Neural cell (in vitro differentiated cells): ENCODE data around the gene MEF2A. TPM values are rescaled to one million over a fixed set of nuclear protein-coding genes. Genes with fewer than 3 reads are reported as not detected.

Source experiments
- H2AFZ ChIP-seq: fragments of 200-600, 300-800 bp; sonication (generic), shearing (Covaris generic); 2 replicates; pipeline ENCODE4 v1.6.0; 2014; ENCODE audit warnings: low read depth, mild to moderate bottlenecking, antibody characterized with exemption, low read length, moderate library complexity
- H3F3A ChIP-seq: fragments of 200-600 bp; shearing (Covaris generic); 2 replicates; pipeline ENCODE4 v1.6.1; 2016; ENCODE audit warnings: mild to moderate bottlenecking, moderate library complexity, mixed read lengths, antibody characterized with exemption, low read length; ENCODE audit not compliant: insufficient read depth, poor library complexity, severe bottlenecking
- H3K27ac ChIP-seq: fragments of 200-600, 300-800 bp; sonication (generic), shearing (Covaris generic); 2 replicates; pipeline ENCODE4 v1.5.1; 2014; ENCODE audit warnings: mild to moderate bottlenecking, low read length, moderate library complexity
- H3K27me3 ChIP-seq: fragments of 300-800, 200-600 bp; sonication (generic), shearing (Covaris generic); 2 replicates; pipeline ENCODE4 v1.6.0; 2014; ENCODE audit warnings: mild to moderate bottlenecking, low read depth, low read length, moderate library complexity; ENCODE audit not compliant: insufficient read depth
- H3K36me3 ChIP-seq: fragments of 300-800, 200-600 bp; sonication (generic), shearing (Covaris generic); 2 replicates; pipeline ENCODE4 v1.5.1; 2014; ENCODE audit warnings: mild to moderate bottlenecking, antibody characterized with exemption, low read length, moderate library complexity; ENCODE audit not compliant: insufficient read depth
- H3K4me2 ChIP-seq: fragments of 300-800, 200-600 bp; sonication (generic), shearing (Covaris generic); 2 replicates; pipeline ENCODE4 v1.6.0; 2014; ENCODE audit warnings: mild to moderate bottlenecking, low read length
- H3K4me3 ChIP-seq: fragments of 300-800, 200-600 bp; sonication (generic), shearing (Covaris generic); 2 replicates; pipeline ENCODE4 v1.5.1; 2014; ENCODE audit warnings: mild to moderate bottlenecking, low read length, moderate library complexity
- H3K79me2 ChIP-seq: fragments of 200-600 bp; shearing (Covaris generic); replicated peaks from 2 replicates; pipeline ENCODE4 v1.6.0; 2014; ENCODE audit warnings: mild to moderate bottlenecking, low read length, moderate library complexity; ENCODE audit not compliant: insufficient read depth
- H3K9ac ChIP-seq: fragments of 300-800, 200-600 bp; sonication (generic), shearing (Covaris generic); 2 replicates; pipeline ENCODE4 v1.6.1; 2016; ENCODE audit warnings: mild to moderate bottlenecking, low read length, mixed read lengths
- H3K9me2 ChIP-seq: fragments of 200-600 bp; shearing (Covaris generic); 2 replicates; pipeline ENCODE4 v1.6.1; 2016; ENCODE audit warnings: mild to moderate bottlenecking, low read length, mixed read lengths; ENCODE audit not compliant: insufficient read depth
- H3K9me3 ChIP-seq: fragments of 200-600, 300-800 bp; sonication (generic), shearing (Covaris generic); 2 replicates; pipeline ENCODE4 v1.6.1; 2016; ENCODE audit warnings: mild to moderate bottlenecking, mixed run types, low read length, moderate library complexity, mixed read lengths
- H4K20me1 ChIP-seq: fragments of 200-600 bp; shearing (Covaris generic); 2 replicates; pipeline ENCODE4 v1.6.1; 2016; ENCODE audit warnings: mild to moderate bottlenecking, mixed run types; ENCODE audit not compliant: insufficient read depth
- CTCF ChIP-seq: fragments of 450-650 bp; IDR thresholded peaks from 2 replicates; pipeline ENCODE4 v1.5.1; 2014; ENCODE audit warnings: antibody characterized with exemption, mild to moderate bottlenecking, moderate library complexity; ENCODE audit not compliant: poor library complexity, severe bottlenecking
- EP300 ChIP-seq: fragments of 450-650 bp; conservative IDR thresholded peaks from 2 replicates; pipeline ENCODE4 v1.6.1; 2014; ENCODE audit warnings: antibody characterized with exemption, mild to moderate bottlenecking, moderate library complexity; ENCODE audit not compliant: poor library complexity, severe bottlenecking
- EZH2 ChIP-seq: fragments of 200-600, 300-800 bp; shearing (Covaris generic), sonication (generic); IDR thresholded peaks from 2 replicates; pipeline ENCODE4 v1.6.1; 2014; ENCODE audit warnings: antibody characterized with exemption, low read length, borderline replicate concordance, mild to moderate bottlenecking; ENCODE audit not compliant: insufficient read depth, poor library complexity, severe bottlenecking
- MXI1 ChIP-seq: fragments of 450-650 bp; conservative IDR thresholded peaks from 2 replicates; pipeline ENCODE4 v1.6.1; 2014; ENCODE audit warnings: antibody characterized with exemption, mild to moderate bottlenecking; ENCODE audit not compliant: poor library complexity, severe bottlenecking
- POLR2AphosphoS5 ChIP-seq: IDR thresholded peaks from 2 replicates; pipeline ENCODE4 v1.6.1; 2012
- RAD21 ChIP-seq: fragments of 450-650 bp; conservative IDR thresholded peaks from 2 replicates; pipeline ENCODE4 v1.6.1; 2014; ENCODE audit warnings: antibody characterized with exemption, mild to moderate bottlenecking, moderate library complexity
- REST ChIP-seq: IDR thresholded peaks from 2 replicates; pipeline ENCODE4 v1.6.1; 2012; ENCODE audit warnings: borderline replicate concordance
- SMC3 ChIP-seq: fragments of 450-650 bp; conservative IDR thresholded peaks from 2 replicates; pipeline ENCODE4 v1.6.1; 2014; ENCODE audit warnings: antibody characterized with exemption, mild to moderate bottlenecking, moderate library complexity; ENCODE audit not compliant: poor library complexity
- TAF1 ChIP-seq: IDR thresholded peaks from 2 replicates; pipeline ENCODE4 v1.6.1; 2012; ENCODE audit warnings: low read depth
- polyA plus RNA-seq: library from polyadenylated mRNA; depleted of rRNA; stranded (reverse); fragments of >200 nt; gene quantifications from 2 replicates; pipeline ENCODE4 v1.2.3, GENCODE V29; 2014

MEF2A gene
- polyA plus RNA-seq, 1 donor from 2014 or later = 32.2 TPM

GRCh38 chr15:99537344-99537743 is 28.4 kb upstream of the MEF2A start:
- TF ChIP-seq MXI1 (no peak), CTCF (no peak), EP300 (no peak)
- H2AFZ ChIP-seq = no peak overlapping the region
- no peak overlapping the region for H3K4me2 ChIP-seq
- no peak overlapping the region for H3K27ac ChIP-seq
- no peaks in the 10 kb centered on the region for H3K36me3 ChIP-seq
- H3K4me3 ChIP-seq = no peak overlapping the region
- no peaks in the 10 kb centered on the region for H3F3A ChIP-seq
- H3K9ac ChIP-seq = no peak overlapping the region
- H3K9me3 ChIP-seq = no peaks in the 10 kb centered on the region
- no peaks in the 10 kb centered on the region for H3K79me2 ChIP-seq
- no peaks in the 10 kb centered on the region for H4K20me1 ChIP-seq
- no peaks in the 10 kb centered on the region for H3K9me2 ChIP-seq
- no peaks in the 10 kb centered on the region for H3K27me3 ChIP-seq

GRCh38 chr15:99538261-99538660 is 27.5 kb upstream of the MEF2A start:
- H3K79me2 ChIP-seq = no peaks in the 10 kb centered on the region
- no peaks in the 10 kb centered on the region for H3F3A ChIP-seq
- H3K9ac ChIP-seq = no peak overlapping the region
- no peaks in the 10 kb centered on the region for H3K27me3 ChIP-seq
- H3K27ac ChIP-seq = no peak overlapping the region
- TF ChIP-seq MXI1 (no peak), EZH2 (no peak), RAD21 (no peak), CTCF (no peak), SMC3 (no peak), EP300 (no peak), TAF1 (no peak), REST (no peak), POLR2AphosphoS5 (no peak)
- no peaks in the 10 kb centered on the region for H3K9me2 ChIP-seq
- H3K36me3 ChIP-seq = no peaks in the 10 kb centered on the region
- H3K4me3 ChIP-seq = no peak overlapping the region
- no peaks in the 10 kb centered on the region for H3K9me3 ChIP-seq
- H2AFZ ChIP-seq = no peak overlapping the region
- H4K20me1 ChIP-seq = no peaks in the 10 kb centered on the region
- no peak overlapping the region for H3K4me2 ChIP-seq
